Right renal cortex interstitium (tissue), 3 donors: ENCODE results near the gene ZNF688. TPM values are rescaled to one million over a fixed set of nuclear protein-coding genes. Genes with fewer than 3 reads are reported as not detected.
A peak's percentile ranks its signal among the peaks of the same experiment; 100 is the strongest.
"Not testable (repeated sequence)": the region's sequence is repeated elsewhere in the genome, so short reads cannot be mapped to it uniquely, and the experiment has no call there.

ENCODE experiments used
- DNase-seq, 3 donors: peaks; one replicate each; pipeline ENCODE4 v3.0.0-alpha.2; 2013; ENCODE audit warnings: low read depth in 3 of 3, low spot score in 2 of 3
- polyA plus RNA-seq, 3 donors: library from polyadenylated mRNA; unstranded; fragments of 120-200 nt; gene quantifications; one replicate each; pipeline ENCODE4 v1.2.1, GENCODE V29; 2013; ENCODE audit not compliant: insufficient read length in 3 of 3

Gene ZNF688
- 1 to 10 TPM; 8.4 to 9.4 (median 9.0) TPM for polyA plus RNA-seq

DNA sequence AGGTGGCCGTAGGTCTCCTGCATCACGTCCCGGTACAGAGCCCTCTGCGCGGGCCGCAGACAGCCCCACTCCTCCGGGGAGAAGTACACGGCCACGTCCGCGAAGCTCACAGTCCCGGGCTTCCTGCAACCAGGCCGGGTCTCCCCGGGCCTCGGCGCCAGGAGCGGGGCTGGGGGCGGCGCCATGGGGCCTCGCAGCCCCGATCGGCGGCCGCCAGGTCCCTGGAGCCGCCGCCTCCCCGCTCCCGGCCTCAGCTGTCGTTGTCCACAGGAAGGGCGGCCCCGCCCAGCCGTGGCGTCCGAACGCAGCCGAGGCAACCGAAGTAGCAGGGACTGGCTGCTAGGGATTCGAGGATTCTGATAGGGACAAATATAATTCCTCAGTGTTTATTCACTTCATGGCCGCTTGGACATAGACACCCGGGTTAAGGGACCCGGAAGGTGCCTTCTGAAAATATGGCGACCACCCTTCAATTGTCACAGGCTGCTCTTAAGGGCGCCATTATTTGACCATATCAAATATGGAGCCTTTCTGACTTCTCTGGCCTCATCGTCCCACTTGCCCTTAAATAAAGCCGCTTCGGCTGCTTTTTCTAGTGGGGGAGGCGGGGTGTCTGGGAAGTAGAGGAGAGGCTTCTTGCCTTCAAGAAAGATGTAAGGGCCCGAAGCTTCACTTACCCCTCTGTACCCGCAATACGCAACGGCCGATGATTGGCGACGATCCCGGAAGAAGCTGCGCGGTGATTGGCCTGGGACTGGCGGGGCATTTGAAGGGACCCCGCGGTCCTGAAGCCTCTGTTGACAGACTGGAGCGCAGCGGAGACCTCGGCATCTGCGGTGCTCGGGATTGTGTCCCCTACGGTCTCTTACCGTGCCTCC is at the start of gene ZNF688:
TSS of gene ZNF688 (minus strand) at position 270 of the 878 bp plus-strand sequence. CDS start at position 185, 85 bp downstream.
- peak; percentile 93 to 97 (median 96) for DNase-seq

DNA sequence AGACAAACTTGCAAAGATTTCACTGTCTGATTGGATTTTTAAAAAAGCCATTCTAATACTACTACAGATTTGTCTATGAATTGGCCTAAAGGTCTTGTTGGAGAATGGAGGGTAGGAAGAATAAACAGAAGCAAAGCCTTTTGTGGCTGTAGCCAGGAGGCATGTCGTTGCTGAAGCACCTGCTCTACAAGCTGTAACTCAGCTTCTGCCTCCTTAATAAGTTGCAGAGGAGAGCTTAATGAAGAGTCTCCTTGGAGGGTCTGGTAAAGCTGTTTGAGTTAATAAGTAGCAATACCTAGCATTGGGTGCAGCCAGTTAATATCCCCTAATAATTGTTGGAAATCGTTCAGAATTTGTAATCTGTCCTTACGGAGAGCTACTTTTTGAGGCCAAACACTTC is 48.7 kb upstream of the ZNF688 start:
- DNase-seq: no peak

DNA sequence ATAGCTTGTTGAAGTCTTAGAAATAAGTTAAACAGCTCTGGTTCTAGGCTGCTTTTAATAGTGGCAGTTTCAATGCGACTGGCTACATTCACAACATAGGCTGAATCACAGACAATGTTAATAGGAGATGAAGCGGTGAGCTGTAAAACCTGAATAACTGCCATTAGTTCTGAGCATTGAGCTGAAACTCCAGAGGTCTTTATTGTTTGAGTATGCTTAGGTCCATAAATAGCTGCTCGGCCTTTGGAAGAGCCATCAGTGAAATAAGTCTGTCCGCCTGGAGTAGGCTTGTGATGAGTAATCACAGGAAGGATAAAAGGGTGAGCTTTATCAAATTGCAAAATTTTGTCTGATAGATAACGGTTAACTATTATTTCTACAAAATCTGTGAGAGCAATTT is 48.1 kb upstream of the ZNF688 start:
- DNase-seq: no peak

DNA sequence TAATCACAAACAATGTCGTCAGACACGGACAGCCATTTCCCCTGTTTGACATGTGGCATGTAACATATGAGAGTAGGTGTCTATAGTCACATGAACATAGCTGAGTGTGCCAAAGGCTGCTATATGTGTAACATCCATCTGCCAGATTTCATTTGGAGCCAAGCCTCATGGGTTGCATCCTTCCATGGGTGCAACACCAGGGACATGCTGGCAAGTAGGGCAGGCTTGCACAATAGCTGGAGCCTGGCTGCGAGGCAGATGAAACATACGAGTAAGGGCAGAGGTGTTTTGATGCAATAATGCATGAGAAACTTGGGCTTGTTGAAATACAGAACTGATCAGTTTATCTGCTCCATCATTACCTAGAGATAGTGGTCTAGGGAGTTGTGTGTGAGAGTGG is 47.7 kb upstream of the ZNF688 start:
- DNase-seq: no peak

DNA sequence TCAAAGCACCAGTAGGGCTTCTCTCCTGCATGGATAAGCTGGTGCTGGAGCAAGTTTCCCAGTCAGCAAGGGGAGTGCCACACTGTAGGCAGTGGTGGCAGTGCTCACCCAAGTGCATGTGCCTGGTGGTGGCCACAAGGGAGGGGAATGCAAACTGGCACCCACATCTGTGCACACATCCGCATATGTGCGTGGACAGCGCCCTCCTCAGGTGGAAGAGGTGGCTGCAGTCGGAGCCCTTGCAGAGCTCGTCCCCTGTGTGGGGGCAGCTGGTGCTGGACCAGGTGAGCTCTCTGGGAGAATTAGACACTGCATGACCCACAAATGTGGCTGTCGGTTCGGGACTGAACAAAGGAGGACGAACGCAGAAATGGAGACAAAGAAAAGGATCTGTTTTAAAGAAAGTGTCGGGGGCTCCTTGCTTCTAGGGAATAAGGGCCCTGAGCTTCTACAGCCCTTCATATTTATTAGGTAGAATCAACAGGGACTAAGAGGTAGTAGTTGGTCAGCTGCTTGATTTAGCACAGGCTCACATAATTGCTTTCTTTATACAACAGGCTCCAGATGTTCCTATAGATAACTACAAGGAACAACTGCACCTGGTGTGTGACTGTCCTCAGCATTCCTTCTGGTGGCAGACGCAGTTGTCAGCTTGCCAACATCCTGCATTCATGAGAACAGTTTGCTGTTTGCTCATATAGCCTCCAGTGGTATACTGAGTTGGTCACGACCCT is 44.0 kb upstream of the ZNF688 start:
- DNase-seq: no peak

- peak; percentile 98 to 99 (median 99) for DNase-seq
Measured at GRCh38 chr16:30609926-30610839, 38.7 kb upstream of the ZNF688 start, which contains the start of gene ZNF689. Gene ZNF689, minus strand, starts transcription at chr16:30610389. Its CDS starts 348 bp downstream, at chr16:30610041.

GRCh38 chr16:30609002-30609925 is 37.8 kb upstream of the ZNF688 start:
- no peak for DNase-seq

- no peak for DNase-seq
Measured at GRCh38 chr16:30606004-30606403, 34.5 kb upstream of the ZNF688 start.

GRCh38 chr16:30605158-30605557 is 33.6 kb upstream of the ZNF688 start:
- DNase-seq: no peak

GRCh38 chr16:30604316-30604947 is 32.9 kb upstream of the ZNF688 start:
- no peak for DNase-seq

- no peak for DNase-seq
Measured at GRCh38 chr16:30603945-30604315, 32.4 kb upstream of the ZNF688 start.

- no peak for DNase-seq
Measured at GRCh38 chr16:30602616-30603277, 31.2 kb upstream of the ZNF688 start.

GRCh38 chr16:30601966-30602365 is 30.5 kb upstream of the ZNF688 start:
- no peak for DNase-seq

GRCh38 chr16:30600929-30601328 is 29.4 kb upstream of the ZNF688 start:
- no peak for DNase-seq

- no peak for DNase-seq
Measured at GRCh38 chr16:30600215-30600614, 28.7 kb upstream of the ZNF688 start.

- DNase-seq: no peak
Measured at GRCh38 chr16:30592871-30593270, 21.4 kb upstream of the ZNF688 start.

GRCh38 chr16:30590869-30591268 is 19.4 kb upstream of the ZNF688 start:
- not testable (repeated sequence) for DNase-seq

- DNase-seq: not testable (repeated sequence)
Measured at GRCh38 chr16:30589582-30589981, 18.1 kb upstream of the ZNF688 start.

- DNase-seq: no peak
Measured at GRCh38 chr16:30588651-30589050, 17.1 kb upstream of the ZNF688 start.
